Measurements from ENCODE around the gene MS4A14.
A peak's percentile ranks its signal among the peaks of the same experiment; 100 is the strongest.
"Not testable (repeated sequence)": the region's sequence is repeated elsewhere in the genome, so short reads cannot be mapped to it uniquely, and the experiment has no call there.

Gene MS4A14, protein sequence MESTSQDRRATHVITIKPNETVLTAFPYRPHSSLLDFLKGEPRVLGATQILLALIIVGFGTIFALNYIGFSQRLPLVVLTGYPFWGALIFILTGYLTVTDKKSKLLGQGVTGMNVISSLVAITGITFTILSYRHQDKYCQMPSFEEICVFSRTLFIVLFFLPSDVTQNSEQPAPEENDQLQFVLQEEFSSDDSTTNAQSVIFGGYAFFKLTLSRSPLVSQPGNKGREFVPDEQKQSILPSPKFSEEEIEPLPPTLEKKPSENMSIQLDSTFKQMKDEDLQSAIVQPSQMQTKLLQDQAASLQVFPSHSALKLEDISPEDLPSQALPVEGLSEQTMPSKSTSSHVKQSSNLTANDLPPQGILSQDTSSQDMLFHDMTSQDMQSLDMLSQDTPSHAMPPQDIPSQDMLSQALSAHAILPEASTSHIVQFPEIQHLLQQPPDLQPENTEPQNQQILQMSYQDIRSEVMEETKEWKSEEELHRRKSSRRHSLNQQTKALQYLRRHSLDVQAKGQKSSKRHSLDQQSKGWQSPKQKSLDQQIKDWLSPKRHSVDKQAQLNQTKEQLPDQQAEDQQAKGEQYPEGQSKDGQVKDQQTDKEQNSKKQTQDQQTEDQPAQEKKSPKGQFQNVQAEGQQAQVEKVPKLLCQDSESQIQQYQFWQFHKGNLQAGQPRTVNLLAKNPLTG

DNA sequence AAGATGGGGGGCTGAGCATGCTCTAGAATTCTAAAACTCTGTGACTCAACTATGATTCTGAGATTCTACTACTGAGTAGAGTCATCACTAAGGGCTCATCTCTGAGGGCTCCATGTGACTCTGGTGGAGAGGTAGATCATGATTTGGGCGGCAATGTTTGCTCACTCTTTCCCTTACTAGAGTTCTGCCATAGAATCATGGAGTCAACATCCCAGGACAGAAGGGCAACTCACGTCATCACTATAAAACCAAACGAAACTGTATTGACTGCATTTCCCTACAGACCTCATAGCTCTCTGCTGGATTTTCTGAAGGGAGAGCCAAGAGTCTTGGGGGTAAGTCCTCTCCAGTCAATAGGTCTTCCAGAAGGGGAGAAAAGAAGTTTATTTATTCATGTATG, at the start of gene MS4A14:
Gene MS4A14 (plus strand): TSS at position 78 of the 400 bp plus-strand sequence. CDS start 120 bp downstream, at position 198.
- peak; percentile 55 to 65 for DNase-seq

DNA sequence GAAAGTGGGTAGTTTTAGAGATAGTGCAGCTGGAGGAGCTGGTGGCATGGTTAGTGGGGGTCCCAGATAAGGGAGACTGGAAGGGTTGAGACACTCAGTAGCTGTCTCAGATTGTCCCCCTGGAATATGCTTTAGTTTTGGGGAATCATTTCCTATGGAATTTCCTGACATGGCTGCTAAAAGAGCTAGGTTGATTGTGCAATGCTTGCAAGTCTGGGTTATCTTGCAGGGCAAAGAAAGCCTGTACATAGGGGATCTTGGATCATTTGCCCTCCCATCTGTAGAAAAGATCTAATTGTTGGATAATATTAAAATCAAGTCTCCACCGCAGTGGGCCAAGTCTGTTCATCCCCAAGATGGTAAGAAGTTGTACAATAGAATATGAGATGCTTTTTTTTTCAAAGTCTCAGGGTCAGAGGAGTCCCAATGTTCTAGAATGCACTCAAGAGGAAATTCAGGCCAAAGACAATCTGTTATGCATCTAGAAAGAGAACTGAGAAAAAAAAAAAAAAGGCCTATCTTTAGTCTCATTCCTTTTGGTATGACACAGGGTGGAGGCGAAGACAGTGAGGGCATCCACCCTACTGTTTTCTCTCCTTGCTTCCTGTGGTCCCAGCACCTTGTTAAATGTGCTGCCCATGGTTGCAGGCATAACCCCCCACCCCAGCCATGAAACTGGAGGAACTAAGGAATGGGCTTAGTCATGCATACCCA, 49.0 kb upstream of the MS4A14 start:
- DNase-seq, result no peak

DNA sequence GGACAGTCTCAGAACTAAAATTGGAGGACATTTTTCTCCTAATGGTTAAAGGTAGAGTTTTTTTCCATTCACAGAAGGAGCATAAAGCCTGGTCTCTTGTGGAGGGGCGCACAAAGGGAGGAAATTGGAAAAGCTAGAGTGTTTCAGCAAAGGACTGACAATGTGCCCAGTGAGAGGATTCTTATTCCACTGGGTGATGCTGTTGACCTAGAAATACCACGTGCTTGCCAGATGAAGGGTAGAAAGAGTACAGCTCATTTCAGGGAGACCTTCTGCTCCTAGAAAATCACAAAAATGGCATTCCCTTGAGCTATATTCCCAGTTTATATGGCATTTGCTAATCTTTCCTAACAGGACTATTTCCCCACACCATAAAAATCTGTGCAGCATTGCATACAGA, 48.1 kb upstream of the MS4A14 start:
- no peak for DNase-seq

DNA sequence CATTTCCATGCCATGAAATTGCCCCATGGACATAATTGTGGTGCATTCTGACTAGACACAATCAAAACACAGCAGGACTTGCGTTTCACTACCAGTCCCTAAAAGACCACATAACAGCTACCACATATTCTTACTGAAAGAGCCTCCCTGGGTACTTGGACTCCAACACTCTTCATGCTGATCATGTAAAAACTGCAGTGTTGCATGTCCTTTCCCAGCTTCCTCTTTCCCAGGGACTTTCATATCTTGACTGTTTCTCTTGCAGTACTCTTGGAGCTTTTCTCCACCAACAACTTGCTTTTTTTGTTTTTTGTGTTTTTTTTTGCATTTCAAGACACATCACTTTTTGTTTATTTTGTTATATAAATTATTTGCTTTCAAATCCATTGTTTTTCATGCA, 46.3 kb upstream of the MS4A14 start:
- peak; percentile 58 to 61 for DNase-seq

DNA sequence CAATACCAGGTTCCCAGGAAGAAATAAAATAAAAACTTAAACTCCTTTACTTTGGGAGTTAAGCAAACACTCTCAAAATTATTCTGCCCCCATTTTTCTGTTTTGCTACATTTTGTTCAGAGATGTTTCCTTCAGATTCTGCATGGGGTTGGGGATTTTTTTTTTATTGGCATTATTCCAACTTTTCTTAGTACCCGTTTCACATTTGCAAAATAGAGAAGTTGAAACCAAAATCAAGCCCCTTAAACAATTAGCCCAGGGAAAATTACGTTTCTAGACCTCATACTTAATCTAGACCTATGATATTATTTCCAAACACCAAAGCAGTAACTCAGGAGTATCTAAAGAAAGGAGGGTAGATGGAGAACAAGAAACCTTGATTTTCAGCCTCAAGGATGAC, 38.5 kb upstream of the MS4A14 start:
- DNase-seq, result peak in 1 of 2 donors; percentile 46

DNA sequence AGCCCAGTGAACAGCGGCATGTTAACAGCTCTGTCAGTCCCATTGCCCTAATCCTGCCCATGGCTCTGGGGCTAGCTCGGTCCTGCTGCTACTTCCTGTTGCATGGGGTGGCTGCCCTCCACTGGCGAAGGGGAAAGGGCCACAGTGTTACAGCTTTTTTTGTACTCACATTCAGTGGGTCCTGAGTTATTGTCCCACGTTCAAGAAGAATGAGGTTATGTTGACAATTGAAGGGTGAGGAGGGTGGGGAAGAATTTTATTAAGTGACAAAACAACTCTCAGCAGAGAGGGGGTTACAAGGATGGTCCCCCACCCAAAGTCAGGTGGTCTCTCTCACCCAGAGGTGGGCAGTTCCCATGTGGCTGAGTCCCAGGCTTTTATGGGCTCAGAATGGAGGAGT, 35.6 kb upstream of the MS4A14 start:
- DNase-seq, result no peak

DNA sequence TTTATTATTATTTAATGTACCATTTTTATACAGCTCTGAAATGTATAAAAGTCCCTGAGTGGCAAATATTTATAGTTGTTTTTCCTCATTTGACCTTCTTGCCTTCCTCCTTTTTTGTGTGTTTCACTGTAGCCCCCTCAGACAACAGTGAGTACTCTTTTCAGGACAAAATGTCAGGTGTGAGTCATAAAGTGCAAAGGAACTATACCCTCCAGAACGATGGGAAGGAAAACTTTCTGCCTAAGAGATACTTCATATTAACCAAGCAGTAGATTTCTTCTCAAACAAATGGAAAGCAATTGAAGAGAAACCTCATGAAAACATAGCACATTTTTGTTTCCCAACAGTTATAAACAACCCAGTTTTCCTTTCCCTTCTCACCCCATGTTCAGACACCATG, 34.0 kb upstream of the MS4A14 start:
- DNase-seq, result no peak

DNA sequence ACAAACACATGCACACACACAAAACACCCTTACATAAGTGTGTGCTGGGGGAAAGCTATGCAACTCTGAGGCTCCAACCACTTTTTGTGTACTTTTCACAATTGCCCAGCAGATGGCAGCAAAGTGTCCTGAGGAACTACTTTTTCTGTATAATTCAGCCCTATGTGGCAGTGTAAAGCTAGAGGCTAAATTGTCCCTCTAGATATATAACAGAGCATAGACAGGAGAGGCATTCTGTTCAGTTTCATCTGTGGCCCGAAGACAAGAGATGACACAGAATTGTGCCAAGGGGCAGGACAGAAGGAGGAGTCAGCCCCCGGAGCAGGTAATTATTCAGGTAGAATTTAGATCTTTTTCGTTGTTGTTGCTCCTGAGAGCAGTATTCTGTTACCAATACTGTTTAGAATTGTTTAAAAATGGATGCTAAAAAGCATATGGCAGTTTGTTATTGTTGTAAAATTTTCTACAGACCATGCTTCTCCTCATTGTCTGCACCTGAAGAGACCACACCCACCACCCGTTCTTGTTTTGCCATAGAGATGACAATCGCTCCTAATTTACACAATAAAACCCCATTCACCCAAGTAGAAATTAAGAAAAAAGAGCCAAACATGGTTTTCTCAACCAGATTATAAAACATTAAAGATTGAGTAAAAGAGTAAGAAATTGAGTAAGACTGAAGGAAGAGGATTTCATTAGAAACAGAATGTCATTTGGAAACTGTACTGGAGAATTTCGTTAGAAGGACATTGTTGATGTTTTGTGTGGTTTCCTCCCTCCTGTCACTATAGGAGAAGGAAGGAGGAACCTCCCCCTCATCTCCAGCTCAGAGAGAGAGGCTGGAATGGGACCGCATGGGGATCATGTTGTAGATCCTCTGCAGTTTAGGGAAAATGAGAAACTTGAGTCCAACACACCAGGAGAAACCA, 32.5 kb upstream of the MS4A14 start:
- DNase-seq, result peak; percentile 89 to 98

DNA sequence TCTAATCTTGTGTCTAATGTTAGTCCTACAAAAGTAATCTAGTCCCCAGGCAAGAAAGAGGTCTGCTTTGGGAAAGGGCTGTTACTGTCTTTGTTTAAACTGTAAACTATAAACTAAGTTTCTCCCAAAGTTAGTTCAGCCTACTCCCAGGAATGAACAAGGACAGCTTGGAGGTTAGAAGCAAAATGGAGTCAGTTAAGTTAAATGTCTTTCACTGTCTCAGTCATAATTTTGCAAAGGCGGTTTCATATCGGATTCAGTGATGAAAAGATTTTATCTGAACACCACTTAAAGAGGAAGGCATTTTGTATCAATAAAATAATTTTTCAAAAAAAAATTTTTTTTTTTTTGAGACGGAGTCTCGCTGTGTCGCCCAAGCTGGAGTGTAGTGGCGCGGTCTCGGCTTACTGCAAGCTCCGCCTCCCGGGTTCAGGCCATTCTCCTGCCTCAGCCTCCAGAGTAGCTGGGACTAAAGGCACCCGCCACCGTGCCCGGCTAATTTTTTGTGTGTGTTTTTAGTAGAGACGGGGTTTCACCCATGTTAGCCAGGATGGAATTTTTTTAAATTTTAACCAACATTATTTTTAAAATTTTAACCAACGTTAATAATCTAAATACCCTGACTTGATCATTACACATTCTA, 29.9 kb upstream of the MS4A14 start:
- not testable (repeated sequence) for DNase-seq

DNA sequence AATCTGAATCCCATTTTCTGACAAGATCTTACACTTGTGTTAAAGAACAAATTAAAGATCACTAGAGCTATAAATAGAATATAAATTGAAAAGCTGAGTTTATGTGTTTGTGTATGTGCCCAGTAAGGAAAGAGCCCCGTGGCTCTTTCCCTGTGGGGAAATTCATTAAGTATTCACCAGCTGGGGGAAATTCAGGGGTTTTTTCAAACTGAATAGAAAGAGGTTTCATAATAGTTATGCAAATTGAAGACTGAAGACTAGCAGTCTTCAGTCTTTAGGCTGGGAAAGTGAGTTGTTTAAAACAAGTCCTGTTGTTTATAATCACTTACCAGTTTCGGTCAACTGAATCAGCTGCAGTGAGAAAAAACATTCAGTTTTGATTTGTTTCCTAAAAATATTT, 29.2 kb upstream of the MS4A14 start:
- peak; percentile 92 to 96 for DNase-seq

DNA sequence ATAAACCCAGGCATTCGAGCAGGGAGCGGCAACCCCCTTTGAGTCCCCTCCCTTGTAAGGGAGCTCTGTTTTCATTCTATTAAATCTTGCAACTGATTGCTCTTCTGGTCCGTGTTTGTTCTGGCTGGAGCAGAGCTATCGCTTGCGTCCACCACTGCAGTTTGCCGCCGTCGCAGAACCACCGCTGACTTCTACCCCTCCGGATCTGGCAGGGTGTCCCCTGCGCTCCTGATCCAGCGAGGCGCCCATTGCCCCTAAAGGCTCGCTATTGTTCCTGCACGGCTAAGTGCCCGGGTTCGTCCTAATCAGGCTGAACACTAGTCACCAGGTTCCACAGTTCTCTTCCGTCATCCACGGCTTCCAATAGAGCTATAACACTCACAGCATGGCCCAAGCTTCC, 28.4 kb upstream of the MS4A14 start:
- DNase-seq, result no peak

DNA sequence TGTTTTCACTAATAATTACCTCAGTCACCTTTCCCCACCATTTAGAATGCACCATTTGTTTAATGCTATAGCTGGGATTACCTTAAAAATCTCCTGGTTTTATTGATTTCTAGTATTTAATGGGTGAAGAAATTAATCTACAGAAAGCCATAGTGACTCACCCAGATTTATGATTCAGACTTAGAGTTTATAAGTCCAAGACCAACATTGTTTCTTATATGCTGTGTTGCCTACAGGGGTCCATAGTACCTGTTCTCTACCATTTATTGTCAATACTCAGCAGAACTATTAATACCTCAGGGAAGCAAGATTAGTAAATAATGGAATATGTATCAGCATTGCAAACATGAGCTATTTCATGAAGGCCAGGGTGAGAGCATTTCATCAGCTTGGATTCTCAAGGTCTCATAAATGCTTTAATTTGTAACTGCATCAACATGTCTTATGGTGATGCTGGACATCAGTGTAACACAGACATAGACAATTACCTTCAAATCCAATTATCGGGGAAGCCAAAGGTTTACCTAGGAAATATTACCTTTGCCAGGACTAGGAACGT, 25.9 kb upstream of the MS4A14 start:
- DNase-seq, result no peak

DNA sequence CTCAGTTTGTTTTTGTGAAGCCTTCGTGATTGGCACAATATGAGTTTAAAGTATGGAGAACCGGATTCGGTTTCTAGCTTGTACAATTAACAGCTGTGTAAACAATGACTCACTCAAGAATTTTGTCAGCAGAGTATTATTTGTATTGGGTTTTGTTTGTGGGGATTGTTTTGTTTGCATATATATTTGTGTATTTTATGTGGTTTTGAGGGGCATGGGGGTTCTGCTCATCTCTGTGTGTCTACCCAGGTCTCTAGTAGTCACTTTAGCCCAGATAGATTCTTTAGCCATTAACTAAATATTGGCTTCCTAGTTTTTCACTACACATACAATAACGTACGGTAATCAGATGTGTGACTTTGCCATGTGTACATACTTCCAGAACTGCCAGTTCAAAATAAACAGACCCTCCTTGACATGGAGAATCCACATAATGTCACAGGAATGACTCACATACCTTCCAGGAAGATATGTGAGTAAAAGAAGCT, 25.4 kb upstream of the MS4A14 start:
- DNase-seq, result no peak

DNA sequence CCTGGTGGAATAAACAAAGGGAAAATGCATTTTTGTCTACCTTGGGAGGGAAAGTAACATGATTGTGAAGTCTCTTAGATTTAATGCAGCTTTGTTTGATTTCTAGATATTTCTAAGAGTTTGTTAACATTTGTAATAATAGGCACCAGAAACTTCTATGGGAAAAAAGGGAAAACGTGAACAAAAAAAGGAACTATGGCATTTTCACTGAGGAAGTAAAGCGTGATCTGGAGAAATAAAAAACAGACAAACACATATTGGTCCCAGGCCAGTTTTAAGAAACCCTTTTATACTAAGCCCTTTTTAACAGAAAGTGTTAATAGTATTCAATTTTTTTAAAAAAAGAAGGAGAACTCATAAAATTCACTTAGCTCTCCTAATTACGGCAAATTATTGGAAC, 24.9 kb upstream of the MS4A14 start:
- peak; percentile 40 to 58 for DNase-seq

DNA sequence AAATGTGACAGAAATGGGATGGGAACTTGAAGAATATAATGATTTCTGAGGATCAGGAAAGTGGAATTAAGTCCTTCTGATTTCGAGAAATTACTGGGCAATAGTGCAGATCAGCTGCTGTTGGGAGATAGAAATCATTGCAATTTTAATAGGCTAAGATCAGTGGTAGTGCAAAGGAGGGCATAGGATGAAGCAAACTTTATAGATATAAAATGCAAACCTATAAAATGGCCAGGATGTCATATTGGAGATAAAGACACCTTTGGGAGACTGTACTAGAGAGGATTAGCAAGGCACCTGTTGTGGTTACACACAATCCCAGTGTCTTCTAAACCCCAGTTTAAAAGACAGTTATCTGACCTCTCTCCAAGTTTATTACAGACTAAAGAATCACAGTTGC, 24.4 kb upstream of the MS4A14 start:
- DNase-seq, result no peak

DNA sequence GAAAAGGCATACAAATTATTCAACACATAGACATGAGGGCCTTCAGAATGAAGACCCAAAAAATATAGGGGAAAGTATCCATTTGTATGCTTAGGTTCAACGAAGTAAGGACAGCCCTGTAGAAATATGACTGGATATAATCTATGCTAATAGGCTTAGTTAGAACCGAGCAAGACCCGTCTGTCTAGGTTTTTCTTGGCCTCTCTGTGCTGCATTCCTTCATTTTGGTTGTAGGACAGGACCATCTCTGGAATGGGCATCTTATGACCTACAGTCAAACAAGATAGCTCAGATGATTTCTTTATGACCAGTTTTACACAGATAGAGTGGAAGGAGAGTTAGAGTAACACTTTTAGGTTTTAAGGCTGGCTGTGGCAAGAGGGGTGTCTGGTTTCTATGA, 23.5 kb upstream of the MS4A14 start:
- DNase-seq, result no peak

DNA sequence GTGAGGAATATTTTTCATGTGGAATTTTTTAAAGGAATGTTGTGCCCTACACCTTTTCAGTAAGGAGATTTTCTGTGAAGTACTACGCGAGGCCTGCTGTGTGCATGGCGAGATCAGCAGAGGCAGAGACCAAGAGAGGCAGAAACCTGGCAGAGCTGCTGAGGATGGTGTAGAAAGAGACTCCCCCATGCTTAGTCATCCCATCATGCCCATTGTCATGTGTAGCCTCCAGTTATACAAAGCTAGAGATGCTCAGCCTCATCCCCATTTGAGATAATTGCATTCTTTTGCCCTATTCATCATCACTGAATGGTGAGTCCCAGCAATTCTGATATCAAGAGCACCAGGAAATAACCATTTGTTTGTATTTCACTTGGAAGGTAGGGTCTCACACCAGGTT, 20.9 kb upstream of the MS4A14 start:
- DNase-seq, result peak in 1 of 2 donors; percentile 59

DNA sequence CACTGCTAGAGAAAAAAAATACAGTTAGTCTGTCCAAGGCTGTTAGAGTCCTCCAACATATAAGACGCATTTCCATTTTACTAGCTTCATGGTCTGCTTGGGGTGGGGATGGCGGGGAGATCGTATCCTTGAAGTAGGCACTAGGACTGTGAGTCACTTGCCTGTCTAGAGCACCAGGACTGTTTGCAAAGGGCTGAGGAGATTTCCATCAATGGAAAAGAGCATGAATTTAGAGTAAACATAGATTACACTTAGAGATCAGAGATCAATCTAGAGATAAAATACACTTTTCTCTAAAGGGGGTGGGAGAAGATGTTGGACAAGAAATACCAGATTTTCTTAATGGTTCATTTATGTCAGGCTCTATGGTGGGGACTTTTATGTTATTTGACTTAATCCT, 19.7 kb upstream of the MS4A14 start:
- no peak for DNase-seq

DNA sequence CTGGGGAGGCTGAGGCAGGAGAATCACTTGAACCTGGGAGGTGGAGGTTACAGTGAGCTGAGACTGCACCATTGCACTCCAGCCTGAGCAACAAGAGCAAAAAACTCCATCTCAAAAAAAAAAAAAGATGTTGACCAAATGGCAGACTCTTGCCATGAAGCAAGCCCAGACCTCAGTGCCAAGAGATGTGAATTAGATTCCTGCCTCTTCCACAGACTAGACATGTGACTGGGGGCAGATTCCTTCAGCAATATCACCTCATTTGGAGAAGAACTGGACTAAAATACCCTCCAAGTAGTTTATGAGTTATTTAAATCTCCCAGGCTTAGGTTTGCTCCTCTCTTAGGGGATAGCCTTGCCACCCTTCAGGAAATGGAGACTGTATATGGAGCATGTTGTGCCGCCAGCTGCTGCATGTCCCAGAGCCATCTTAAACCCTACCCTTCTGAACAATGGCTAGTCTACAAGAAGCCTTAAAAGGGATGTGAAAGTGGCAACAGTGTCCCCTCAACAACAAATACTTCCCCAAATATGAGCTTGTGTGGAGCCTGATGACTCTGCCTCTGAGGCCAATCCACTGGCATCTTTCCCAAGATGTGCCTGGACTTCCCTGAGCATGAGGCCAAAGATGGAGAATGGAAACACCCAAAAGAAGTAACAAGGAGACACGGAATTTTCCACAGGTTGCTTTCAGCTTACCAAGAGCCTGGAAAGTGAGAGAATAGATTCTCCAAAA, 18.7 kb upstream of the MS4A14 start:
- DNase-seq, result peak; percentile 93 to 99

DNA sequence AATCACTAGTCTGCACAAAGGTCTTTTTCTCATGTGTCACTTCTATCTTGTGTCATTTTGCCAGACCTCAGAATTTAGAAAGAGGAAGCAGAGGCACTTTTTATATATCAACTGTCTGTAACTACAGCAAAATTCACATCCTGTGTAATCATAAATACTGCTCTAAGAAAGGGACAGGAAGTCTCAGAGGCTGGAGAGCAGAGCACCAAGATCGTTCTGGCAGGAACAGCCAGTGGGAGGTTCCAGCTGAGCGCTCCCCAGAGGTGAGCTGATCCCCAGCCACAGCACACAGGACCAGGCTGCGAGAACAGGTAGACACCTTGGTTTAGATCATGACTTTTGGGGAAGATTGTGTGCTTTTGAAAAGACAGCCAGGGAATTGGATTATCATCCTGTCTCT, 17.9 kb upstream of the MS4A14 start, which contains the start of gene MS4A7:
Gene MS4A7 (plus strand): TSS at position 179 of the 400 bp plus-strand sequence. CDS start 4,610 bp downstream, outside the sequence.
- DNase-seq, result peak; percentile 91 to 98
